GM19324 (cell line): ENCODE measurements around the gene ARHGAP27.

Experiments
- ATAC-seq: cut with Tn5 transposase; IDR thresholded peaks from one replicate; pipeline ENCODE4 v1.9.1; 2021; ENCODE audit warnings: mild to moderate bottlenecking, moderate library complexity; ENCODE audit not compliant: unreplicated experiment, low FRiP score

ARHGAP27 gene

DNA sequence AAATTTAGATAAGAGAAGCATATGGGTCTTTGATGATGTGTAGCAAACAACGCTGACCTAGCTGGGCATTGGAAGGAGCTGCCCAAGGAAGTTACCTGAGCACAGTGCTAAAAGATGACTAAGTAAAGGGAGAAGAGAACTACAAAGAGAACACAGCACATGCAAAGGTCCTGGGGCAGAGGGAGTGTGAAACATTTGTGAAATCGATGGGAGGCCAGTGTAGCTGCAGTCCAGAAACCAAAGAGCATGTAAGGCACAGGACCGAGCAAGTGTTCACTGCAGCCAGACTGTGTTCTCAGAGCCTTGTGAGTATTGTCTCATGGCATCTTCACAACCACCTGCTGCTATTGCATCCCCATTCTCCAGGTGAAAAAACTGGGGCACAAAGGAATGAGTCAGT, 44.9 kb downstream of the ARHGAP27 start:
- ATAC-seq = no peak

DNA sequence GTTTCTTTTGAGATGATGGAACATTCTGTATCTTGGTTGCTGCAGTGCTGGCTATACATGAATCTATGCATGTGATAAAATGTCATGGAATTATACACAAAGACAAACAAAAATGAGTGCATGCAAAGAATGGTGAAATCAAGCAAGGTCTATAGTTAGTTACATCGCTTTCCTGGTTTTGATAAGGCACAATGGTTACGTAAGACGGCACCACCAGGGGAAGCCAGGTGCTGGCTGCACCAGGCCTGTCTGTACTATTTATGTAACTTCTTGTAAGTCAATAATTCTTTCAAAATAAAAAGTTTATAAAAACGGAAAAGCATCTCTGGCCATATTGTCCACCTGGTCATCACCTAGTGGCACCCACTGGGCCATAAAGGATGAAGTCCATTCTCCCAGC, 46.5 kb downstream of the ARHGAP27 start:
- ATAC-seq = no peak

DNA sequence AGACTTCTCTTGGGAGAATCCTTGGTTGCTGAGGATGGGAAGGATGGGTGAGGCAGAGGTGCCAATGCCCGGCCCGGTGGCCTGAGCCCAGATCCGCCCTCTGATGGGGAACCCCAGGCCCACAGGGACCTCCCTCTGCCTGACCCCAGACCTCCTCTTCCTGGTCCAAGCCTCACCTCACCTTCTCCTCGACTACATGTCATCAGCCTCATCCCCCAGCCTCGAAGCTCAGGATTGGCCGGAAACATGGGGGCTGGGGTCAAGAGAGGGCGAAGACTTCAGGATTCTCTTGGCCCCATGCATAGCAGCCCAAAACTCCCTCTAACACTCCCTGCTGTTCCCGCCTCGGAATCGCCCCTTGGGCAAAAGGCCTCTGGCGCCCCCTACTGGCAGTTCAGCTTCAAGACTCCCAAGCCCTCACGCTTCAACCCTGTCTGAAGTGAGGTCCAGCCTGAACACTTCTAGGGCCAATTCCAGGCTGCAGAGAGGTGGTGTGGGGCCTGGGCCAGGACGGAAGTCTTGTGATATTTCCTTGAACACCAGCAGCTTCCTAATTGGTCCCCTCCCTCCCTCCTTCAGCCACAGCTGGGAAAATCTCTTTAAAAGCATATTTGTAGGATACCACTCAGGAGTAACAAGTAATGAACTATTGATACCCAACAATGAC, 47.2 kb downstream of the ARHGAP27 start:
- no peak for ATAC-seq

DNA sequence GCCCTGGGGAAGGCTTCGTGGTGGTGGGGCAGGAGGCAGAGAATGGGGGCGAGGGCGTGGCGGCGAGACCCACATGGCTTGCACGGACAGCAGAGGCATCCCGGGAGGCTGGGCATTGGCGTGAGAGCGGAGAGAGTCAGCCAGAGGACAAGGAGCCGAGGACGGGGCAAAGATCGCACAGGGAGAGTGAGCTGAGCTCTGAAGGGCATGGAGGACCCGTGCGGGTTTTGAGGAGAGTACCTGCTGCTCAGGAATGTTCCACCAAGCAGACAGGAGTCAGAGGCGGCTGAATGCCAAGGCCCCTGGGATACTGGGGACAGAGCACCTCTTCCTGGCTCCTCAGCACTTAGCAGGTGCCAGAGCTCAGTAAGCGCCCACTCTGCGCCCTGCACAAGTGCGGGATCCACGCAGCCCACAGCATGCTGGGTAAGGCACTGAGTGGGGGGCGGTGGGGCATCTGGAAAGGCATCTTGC, 47.8 kb downstream of the ARHGAP27 start:
- no peak for ATAC-seq

DNA sequence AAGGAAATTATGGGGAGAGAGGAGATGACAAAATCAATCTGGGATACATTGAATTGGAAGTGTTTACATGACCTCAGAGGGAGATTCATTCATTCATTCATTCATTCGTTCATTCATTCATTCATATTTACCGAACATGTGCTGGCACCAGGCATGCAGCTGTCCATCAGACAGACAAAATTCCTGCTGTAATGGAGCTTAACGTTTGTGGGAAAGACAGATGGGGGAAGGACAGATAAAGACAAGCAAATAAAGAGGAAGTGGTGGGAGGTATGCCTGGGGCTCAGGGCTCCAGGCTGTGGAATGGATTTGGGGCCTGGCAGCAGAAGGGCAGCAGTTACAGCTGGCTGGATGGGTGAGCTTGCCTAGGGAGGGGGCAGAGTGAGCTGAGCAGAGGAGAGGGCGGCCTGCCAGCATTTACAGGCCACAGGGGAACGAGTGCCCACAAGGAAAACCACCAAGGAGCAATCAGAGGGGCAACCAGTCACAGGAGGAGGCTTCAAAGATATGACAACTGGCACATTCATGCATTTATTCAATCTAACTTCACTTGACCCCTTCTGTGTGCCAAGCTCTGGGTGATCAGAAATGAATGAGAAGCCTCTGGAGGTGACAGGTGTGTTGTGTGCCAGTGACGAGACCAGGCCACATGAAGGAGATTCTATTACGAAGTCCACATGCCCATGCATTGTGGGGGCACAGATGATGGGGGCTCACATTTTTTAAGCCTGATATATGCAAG, 48.5 kb downstream of the ARHGAP27 start:
- no peak for ATAC-seq

DNA sequence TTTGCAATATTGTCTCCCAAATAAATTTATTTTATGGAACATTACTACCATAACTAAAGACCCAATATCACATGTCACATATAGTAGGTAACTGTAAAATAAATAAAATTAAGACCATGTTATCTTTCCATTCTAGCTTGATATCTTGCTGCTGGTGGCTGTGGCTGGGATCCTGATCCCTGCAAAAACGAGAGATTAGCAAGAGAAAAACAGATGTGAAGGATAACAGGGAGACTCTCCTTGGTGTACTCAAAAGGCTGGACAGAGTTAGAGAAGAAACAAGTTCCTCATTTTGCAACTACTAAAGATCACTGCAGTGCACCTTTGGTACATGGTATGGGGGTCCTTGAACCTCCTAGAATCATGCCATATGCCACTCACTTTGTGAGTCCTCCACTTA, 49.7 kb downstream of the ARHGAP27 start:
- ATAC-seq = no peak

DNA sequence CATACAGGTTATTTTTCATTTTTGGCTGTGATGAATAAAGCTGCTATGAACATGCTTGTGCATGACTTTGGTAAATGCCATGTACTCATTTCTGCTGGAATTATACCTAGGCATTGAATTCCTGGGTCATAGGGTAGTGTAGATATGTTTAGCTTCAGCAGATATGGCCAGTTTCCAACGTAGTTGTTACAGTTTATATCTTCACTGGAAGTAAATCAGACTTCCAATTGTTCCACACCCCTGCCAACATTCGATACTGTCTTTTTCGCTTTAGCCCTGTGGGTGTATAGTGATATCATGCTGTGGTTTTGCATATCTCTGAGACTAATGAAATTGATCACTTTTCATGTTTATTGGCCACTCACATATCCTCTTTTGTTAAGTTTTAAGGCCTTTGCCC, 50.4 kb downstream of the ARHGAP27 start:
- no peak for ATAC-seq

DNA sequence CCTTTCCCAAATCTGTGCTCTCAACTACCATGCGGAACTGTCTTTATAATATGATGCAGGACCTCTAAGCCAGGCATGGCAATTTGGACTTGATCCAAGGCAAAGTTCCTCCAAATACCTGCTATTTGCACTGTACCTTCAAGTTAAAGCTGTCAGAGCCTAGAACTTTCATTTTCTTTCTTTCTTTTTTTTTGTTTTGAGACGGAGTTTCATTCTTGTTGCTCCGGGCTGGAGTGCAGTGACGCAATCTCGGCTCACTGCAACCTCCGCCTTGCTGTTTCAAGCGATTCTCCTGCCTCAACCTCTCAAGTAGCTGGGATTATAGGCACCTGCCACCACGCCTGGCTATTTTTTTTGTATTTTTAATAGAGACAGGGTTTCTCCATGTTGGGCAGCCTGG, 51.7 kb downstream of the ARHGAP27 start:
- ATAC-seq = no peak

DNA sequence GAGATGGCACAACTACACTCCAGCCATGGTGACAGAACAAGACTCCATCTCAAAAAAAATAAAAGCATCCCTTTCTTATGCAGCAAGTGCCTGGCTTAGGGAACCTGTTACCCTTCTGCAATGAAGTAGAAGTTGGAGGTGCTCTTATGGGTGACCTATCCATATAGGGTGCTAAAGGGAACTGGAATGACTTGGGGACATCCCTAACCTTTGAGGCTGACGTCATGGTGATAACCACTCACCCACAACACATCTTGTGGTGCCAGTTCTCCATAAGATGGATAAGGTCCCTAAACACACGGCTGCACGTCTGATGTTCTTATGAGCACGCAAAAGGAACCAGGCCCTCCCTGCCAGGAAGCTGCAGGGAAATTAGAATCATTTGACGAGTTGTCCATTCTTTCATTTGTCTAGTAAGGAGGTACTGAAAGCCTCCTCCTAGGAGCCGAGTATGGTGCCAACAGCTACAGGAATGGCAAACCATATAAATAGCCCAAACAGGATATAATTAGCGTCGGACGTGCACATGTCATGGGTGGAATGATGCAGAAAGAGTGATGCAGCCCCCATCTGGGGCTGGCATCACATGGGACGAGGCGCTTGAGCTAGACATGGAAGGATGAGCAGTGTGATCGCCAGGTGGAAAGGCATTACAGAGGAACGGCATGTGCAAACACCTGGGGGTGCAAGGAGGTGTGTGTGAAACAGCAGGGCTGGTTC, 52.5 kb downstream of the ARHGAP27 start:
- no peak for ATAC-seq

DNA sequence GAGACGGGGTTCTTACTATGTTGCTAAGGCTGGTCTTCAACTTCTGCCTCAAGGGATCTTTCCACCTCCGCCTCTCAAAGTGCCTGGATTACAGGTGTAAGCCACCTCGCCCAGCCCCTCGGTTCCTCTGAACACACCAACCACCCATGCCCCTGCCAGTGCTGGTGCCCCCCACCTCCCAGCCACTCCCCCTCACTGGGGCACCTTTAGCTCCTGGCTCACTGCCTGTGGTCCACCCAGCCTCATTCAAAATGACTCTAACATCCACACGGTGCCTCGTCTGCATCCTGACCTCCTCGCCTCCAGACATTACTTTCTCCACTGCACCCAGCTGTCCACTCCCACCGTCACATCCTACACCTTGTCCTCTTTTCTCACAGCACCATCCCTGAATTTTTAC, 55.3 kb downstream of the ARHGAP27 start:
- no peak for ATAC-seq

DNA sequence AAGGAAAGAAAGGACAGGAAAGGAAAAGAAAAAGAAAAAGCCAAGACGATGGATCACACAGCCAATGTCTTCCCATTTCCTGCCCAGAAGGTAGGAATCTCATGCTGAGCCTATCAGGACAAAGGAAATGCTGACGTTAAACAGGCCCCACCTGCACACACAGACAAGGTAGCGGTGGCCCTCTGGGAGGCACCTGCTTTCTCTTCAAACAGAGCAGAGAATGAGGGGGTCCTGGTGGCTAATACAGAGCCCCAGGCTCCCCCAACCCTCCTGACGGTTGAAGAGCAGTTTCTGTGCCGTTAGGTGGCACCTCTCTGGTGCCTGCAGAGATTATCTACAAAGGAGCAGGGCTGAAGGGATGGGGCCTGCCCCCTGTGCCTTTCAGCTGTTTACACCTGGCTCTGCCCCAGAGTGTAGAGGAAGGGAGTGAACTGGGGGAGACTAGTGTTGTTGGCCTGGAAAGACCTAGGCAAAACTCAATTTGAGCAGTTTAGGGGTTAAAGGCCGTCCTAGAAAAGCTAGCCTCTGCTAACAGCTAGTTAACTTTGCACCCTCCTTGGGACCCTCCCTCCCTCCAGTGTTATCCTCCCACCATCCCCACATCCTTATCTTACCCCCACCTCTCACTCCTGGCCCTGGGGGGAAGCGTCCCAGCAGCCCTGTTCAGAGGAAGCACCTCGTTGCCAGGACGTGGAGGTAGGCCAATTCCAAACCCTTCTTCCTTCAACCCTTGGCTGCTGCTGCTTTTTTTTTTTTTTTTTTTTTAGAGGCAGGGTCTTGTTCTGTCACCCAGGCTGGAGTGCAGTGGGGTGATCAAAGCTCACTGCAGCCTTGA, 56.3 kb downstream of the ARHGAP27 start:
- ATAC-seq = no peak

DNA sequence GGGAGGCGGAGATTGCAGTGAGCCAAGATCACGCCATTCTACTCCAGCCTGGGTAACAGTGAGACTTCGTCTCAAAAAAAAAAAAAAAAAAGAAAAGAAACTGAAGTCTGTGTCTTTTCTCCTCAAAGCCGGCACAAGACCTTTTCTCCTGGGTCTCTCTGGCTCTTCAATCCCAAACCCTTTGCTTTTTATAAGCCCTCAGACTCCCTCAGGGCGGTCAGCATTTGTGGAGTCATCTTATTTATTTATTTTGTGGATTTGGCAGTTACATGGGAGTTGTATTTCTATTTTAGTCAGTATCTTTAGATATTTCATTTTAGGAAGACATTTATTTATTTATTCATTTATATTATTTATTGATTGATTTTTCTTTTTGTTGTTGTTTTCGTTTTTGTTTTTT, 58.2 kb downstream of the ARHGAP27 start:
- ATAC-seq = no peak

DNA sequence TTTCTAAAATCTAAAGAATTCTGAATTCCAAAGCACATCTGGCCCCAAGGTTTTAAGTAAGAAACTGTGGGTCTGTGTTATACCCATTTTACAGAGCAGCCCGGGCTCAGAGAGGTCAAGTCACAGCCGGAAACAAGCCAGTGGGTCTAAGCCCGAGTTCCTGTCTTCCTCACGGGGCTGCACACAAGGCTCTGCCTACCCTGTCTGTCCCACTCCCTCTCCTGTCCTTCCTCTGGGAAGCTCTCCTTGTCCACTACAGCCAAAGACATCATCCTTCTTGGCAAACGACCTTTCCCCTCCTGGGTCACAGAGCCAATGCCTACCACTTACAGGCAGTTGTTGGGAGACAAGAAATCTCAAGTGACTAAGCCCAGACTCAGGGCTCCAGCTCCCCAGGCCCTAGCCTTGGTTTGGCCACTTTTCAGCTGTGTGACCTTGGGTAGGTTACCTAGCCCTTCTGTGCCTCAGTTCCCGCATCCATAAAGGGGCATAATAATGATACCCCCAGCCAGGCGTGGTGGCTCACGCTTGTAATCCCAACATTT, 60.3 kb downstream of the ARHGAP27 start:
- ATAC-seq = no peak

DNA sequence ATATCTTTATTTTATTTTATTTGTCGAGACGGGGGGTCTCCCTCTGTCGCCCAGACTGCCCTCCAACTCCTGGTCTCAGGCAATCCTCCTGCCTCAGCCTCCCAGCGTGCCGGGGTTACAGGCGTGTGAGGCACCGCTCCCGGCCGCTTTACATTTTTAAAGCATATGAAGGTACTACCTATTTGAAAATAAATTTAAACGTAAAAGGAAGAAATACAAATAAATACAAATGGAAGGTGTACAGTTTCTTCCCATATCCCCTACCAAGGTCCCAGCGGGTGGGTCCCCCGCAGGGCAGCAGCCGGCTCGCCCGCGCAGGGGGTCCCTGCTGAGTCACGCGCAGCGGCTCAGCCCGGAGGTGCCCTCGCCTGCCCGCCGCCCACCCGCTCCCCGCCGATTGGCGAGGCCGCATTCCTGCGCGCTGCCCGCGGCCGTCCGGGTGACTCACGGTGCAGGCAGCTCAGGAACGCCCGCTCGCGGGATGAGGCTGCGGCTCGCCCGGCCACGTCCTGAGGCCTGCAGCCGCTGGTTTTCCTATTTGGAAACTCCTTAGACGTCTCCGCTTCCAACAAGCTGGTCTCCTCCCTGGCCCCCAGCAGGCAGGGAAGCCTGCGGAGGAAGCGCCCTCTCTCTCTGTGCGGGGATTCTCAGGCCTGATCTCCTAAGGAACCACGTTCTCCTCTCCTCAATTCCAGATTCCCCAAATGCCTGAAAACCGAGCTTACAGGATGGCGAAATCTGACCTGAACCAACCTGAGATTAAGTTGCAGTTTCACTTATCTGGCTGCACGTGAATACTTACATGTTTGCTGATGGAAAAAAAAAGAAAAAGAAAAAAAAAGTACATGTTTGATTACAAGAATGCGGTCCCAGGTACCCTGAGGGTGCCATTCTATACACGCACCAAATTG, 61.0 kb downstream of the ARHGAP27 start:
- no peak for ATAC-seq

DNA sequence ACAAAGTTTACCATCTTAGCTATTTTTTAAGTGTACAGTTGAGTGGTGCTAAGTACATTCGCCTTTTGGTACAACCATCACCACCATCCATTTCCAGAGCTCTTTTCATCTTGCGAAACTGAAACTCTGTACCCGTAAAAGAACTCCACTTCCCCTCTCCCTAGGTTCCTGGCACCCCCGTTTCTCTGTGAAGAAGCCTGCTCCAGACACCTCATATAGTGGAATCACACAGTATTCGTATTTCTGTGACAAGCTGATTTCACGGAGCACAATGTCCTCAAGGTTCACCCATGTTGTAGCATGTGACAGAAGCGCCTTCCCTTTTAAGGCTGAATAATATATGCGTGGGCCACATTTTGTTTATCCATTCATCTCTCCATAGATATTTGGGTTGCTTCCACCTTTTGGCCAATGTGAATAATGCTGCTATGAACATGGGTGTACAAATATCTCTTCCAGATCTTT, 61.7 kb downstream of the ARHGAP27 start:
- ATAC-seq = no peak

DNA sequence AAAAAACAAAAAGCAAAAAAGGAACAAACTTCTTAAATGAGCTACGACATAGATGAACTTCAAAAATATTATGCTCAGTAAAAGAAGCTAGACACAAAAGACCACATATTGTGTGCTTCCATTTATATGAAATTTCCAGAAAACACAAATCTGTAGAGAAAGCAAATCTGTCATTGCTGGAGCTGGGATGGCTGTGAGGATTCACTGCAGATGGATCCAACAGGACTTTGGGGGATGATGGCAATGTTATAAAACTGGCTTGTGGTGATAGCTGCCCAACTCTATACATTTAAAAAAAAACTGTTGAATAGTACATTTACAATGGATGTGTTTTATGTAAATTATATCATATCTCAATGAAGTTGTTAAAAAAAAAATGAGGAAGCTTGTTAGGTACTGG, 63.2 kb downstream of the ARHGAP27 start:
- ATAC-seq = no peak

DNA sequence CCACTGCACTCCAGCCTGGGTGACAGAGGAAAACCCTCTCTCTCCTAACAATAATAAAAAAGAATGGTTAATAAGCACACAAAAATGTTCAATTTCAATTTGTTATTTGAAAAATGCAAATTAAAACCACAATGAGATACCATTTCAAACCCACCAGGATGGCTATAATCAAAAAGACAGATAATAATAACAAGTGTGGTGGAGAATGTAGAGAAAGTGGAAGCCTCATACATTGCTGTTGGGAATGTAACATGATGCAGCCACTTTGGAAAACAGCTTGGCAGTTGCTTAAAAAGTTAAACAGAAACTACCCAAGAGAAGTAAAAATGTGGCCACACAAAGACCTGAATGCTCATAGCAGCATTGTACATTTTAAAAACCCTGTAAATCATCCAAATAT, 64.0 kb downstream of the ARHGAP27 start:
- no peak for ATAC-seq

DNA sequence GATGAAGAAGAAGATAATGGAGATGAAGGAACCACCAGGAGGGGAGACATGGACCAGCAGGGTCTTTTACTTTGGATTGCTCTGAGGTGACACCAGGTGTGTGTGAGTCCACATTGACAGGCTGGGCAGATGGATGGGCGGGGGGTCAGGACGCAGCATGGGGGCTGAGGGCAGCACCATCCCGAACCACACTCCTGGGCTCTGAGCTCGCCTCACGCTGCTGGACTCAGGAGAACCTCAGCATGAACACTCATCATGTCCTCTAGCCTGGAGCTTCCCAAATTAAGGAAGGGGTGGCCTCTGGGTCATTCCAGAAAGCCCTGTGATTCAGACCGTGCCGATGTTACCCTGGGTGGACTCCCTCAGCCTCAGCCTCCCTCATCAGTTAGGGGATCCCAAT, 65.5 kb downstream of the ARHGAP27 start:
- no peak for ATAC-seq

DNA sequence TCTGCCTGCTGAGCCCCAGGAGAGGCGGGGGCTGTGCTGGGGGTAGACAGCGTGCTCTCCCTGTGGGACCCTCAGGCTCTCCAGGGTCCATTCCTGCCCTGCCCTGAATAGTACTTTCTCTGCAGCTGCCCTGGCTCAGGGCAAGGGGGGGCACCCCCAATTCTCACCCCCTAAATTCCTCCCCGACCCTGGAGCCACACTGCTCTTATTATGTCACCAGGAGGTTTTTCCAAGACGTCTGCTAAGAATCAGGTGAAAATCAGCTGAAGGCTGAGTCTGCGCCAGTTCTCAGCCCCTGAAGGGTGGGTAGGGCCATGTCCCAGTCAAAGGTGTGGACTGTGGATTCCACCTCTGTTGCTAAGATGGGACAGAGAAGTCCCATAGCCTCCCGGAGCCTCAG, 66.0 kb downstream of the ARHGAP27 start:
- no peak for ATAC-seq
